ENCODE data around the gene CA5A.
"Not testable (repeated sequence)": the region's sequence is repeated elsewhere in the genome, so short reads cannot be mapped to it uniquely, and the experiment has no call there.

CA5A gene

GRCh38 chr16:87936375-87937230, at the start of gene CA5A:
CA5A (minus strand) TSS chr16:87936529; CDS start chr16:87936450, 79 bp downstream.
- no peak for DNase-seq

- DNase-seq, result not testable (repeated sequence)
Measured at GRCh38 chr16:87985493-87985892, 49.2 kb upstream of the CA5A start.

- DNase-seq, result no peak
Measured at GRCh38 chr16:87984632-87985267, 48.4 kb upstream of the CA5A start.

- DNase-seq, result not testable (repeated sequence)
Measured at GRCh38 chr16:87984180-87984579, 47.9 kb upstream of the CA5A start.

- DNase-seq, result not testable (repeated sequence)
Measured at GRCh38 chr16:87983737-87984097, 47.4 kb upstream of the CA5A start.

GRCh38 chr16:87983072-87983736, 46.9 kb upstream of the CA5A start:
- DNase-seq, result not testable (repeated sequence)

- no peak for DNase-seq
Measured at GRCh38 chr16:87982581-87983041, 46.3 kb upstream of the CA5A start.

GRCh38 chr16:87981376-87981775, 45.0 kb upstream of the CA5A start:
- DNase-seq, result peak; percentile 11

GRCh38 chr16:87979911-87980630, 43.7 kb upstream of the CA5A start:
- peak; percentile 6 for DNase-seq

GRCh38 chr16:87979352-87979751, 43.0 kb upstream of the CA5A start:
- no peak for DNase-seq

- DNase-seq, result no peak
Measured at GRCh38 chr16:87978127-87978526, 41.8 kb upstream of the CA5A start.

GRCh38 chr16:87976665-87977064, 40.3 kb upstream of the CA5A start:
- no peak for DNase-seq

- no peak for DNase-seq
Measured at GRCh38 chr16:87974178-87974577, 37.8 kb upstream of the CA5A start.

- no peak for DNase-seq
Measured at GRCh38 chr16:87973717-87974116, 37.4 kb upstream of the CA5A start.

- no peak for DNase-seq
Measured at GRCh38 chr16:87971933-87972332, 35.6 kb upstream of the CA5A start.

- DNase-seq, result no peak
Measured at GRCh38 chr16:87970186-87970585, 33.9 kb upstream of the CA5A start.

GRCh38 chr16:87968541-87968940, 32.2 kb upstream of the CA5A start:
- DNase-seq, result no peak

- no peak for DNase-seq
Measured at GRCh38 chr16:87966685-87967185, 30.4 kb upstream of the CA5A start.

- DNase-seq, result no peak
Measured at GRCh38 chr16:87966064-87966645, 29.8 kb upstream of the CA5A start.

GRCh38 chr16:87965417-87965816, 29.1 kb upstream of the CA5A start:
- DNase-seq, result no peak

GRCh38 chr16:87964049-87964659, 27.8 kb upstream of the CA5A start:
- DNase-seq, result no peak

- peak; percentile 57 for DNase-seq
Measured at GRCh38 chr16:87963400-87963799, 27.1 kb upstream of the CA5A start.
